Lung (tissue), 12 donors: ENCODE measurements around the gene GLRX. TPM values are rescaled to one million over a fixed set of nuclear protein-coding genes. Genes with fewer than 3 reads are reported as not detected.

ENCODE experiments used
- ATAC-seq: fragments of 200-7000 bp; cut with Tn5 transposase; one replicate; pipeline ENCODE4 v1.9.1; 2020; ENCODE audit warnings: moderate number of reproducible peaks; ENCODE audit not compliant: insufficient read depth, low FRiP score
- DNase-seq, 3 donors: peaks; one replicate each; pipeline ENCODE4 v3.0.0-alpha.2; 2013 to 2017
- H3K27ac ChIP-seq, 2 donors: one replicate each; pipeline ENCODE4 v1.5.1; 2013; ENCODE audit warnings: mild to moderate bottlenecking in 2 of 2, moderate library complexity in 2 of 2, control low read depth in 1 of 2, inconsistent platforms in 1 of 2, low read depth in 1 of 2, low read length in 1 of 2
- H3K27me3 ChIP-seq, 3 donors: one replicate each; pipeline ENCODE4 v1.5.1; 2013; ENCODE audit warnings: low read length in 2 of 3; ENCODE audit not compliant: control insufficient read depth in 3 of 3, insufficient read depth in 3 of 3
- H3K36me3 ChIP-seq, 4 donors: one replicate each; pipeline ENCODE4 v1.5.1; 2013; ENCODE audit warnings: low read length in 4 of 4, mild to moderate bottlenecking in 1 of 4, moderate library complexity in 1 of 4; ENCODE audit not compliant: control insufficient read depth in 4 of 4, insufficient read depth in 4 of 4
- H3K4me1 ChIP-seq, 5 donors: one replicate each; pipeline ENCODE4 v1.5.1; 2013; ENCODE audit warnings: low read length in 5 of 5, mild to moderate bottlenecking in 2 of 5, moderate library complexity in 1 of 5; ENCODE audit not compliant: control insufficient read depth in 5 of 5, insufficient read depth in 5 of 5
- H3K4me3 ChIP-seq: one replicate; pipeline ENCODE4 v1.5.1; 2013; ENCODE audit warnings: mild to moderate bottlenecking, control low read depth, moderate library complexity
- H3K9ac ChIP-seq, 2 donors: one replicate each; pipeline ENCODE4 v1.5.1; 2013; ENCODE audit warnings: low read length in 2 of 2, control low read depth in 1 of 2; ENCODE audit not compliant: insufficient read depth in 1 of 2
- H3K9me3 ChIP-seq, 4 donors: one replicate each; pipeline ENCODE4 v1.5.1; 2013; ENCODE audit warnings: low read length in 3 of 4, mild to moderate bottlenecking in 1 of 4, moderate library complexity in 1 of 4; ENCODE audit not compliant: control insufficient read depth in 4 of 4, insufficient read depth in 3 of 4
- CTCF ChIP-seq: IDR thresholded peaks from 2 replicates; pipeline ENCODE4 v1.5.1; 2012; ENCODE audit warnings: mild to moderate bottlenecking; ENCODE audit errors: control extremely low read depth, extremely low read depth
- WGBS, 2 donors: extraction: QIAGEN DNeasy Blood & Tissue Kit; methylation state at CpG; one replicate each; pipeline ENCODE4 v1.1.7; 2013; 5-methylcytosine and 5-hydroxymethylcytosine counted together
- polyA plus RNA-seq, 2 donors: library from polyadenylated mRNA; stranded (reverse); fragments of 200-250 nt; gene quantifications; one replicate each; pipeline ENCODE4 v1.2.1, GENCODE V29; 2013
- total RNA-seq, 2 donors: library from RNA; depleted of rRNA in 1 of 2; stranded (reverse); fragments of >200 nt in 1 of 2; gene quantifications; one replicate each; pipeline ENCODE4 v1.2.1, GENCODE V29; 2014 to 2021
- donor health status: control.
- donor health status: control.
- donor health status: Bipolar disorder and iron deficiency.
- donor health status: healthy.
- donor health status: DM: yes; HTN: yes; CAD: no.

The GLRX gene
- total and polyA plus RNA-seq, 4 donors: 23.1 to 300 (median 91.2) TPM

GRCh38 chr5:95824747-95825146 is 2.2 kb upstream of the GLRX start:
- no peaks in the 10 kb centered on the region for H3K9me3 ChIP-seq
- peak overlapping the region; percentile 88 to 94 for H3K27ac ChIP-seq
- 88 to 92% methylated on average over 5 of the region's 5 CpGs for WGBS, 2 donors
- H3K9ac ChIP-seq: no peak overlapping the region
- H3K36me3 ChIP-seq: no peaks in the 10 kb centered on the region
- DNase-seq (no peak), ATAC-seq (no peak)
- peaks cover 4 to 21% (median 11%) of the 10 kb centered on the region in 5 donors for H3K4me1 ChIP-seq
- H3K27me3 ChIP-seq: no peaks in the 10 kb centered on the region
- no peak for TF ChIP-seq CTCF
- no peak overlapping the region for H3K4me3 ChIP-seq

DNA sequence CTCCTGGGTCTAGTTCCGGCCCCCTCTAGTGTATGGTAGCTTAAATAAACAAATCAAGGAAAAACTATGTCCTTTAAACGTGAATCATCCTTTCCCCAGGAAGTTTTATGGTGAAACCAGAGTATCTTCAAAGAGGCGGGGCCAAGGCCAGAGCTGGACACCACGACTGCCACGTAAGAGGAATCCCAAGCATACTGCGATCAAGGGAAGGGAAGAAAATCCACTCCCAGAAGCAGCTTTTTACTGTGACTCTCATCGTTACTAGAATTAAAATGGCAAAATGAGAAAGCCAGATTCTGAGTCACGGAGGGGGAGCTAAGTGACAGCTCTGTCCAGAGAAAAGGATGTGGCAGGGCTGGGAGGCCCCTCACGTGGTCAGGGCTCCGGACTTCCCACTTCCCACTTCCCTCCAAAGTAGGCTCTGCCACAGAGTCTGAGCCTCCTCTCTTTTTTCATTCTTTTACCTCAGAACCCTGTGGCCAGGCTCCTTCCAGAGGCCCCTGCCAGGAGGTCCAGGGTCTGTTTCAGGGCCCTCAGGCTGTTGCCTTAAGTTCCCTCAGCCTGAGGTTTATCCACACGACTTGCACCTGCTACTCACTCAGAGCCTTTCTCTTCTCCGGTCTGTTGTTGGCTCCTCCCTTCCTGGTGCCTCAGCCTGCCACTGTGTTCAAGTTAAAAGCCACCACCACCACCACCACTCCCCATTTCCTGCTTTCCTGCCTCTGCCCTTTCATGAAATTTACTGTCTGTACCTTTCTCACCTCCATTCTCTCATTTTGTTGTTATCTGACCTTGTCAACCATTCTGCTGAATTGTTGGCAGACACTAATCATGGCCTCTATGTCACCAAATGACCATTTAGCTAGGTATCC is 1.4 kb upstream of the GLRX start:
- Histone ChIP-seq H3K9me3 (no peaks in the 10 kb centered on the region), H3K36me3 (no peaks in the 10 kb centered on the region), H3K4me1 (peaks cover 4 to 21% (median 11%) of the 10 kb centered on the region in 5 donors), H3K27me3 (no peaks in the 10 kb centered on the region), H3K27ac (peak overlapping the region; percentile 88 to 94), H3K9ac (no peak overlapping the region), H3K4me3 (no peak overlapping the region)
- TF ChIP-seq CTCF: no peak
- DNase-seq (peak in 1 of 3 donors; percentile 50), ATAC-seq (peak; percentile 22)
- WGBS, 2 donors: 10 to 30% methylated on average over 12 of the region's 12 CpGs

GRCh38 chr5:95823218-95823737 is 752 bp upstream of the GLRX start:
- no peak for DNase-seq
- H3K4me3 ChIP-seq: no peak overlapping the region
- peaks cover 7 to 24% (median 11%) of the 10 kb centered on the region in 5 donors for H3K4me1 ChIP-seq
- 27 to 35% methylated on average over 7 of the region's 7 CpGs for WGBS, 2 donors
- peak overlapping the region; percentile 88 to 94 for H3K27ac ChIP-seq
- no peaks in the 10 kb centered on the region for H3K27me3 ChIP-seq
- no peak for ATAC-seq
- no peaks in the 10 kb centered on the region for H3K36me3 ChIP-seq
- TF ChIP-seq CTCF: no peak
- H3K9me3 ChIP-seq: no peaks in the 10 kb centered on the region
- no peak overlapping the region for H3K9ac ChIP-seq
